Ovary (tissue), 3 donors: ENCODE results near the gene KCNK7.

Experiments used
- EP300 ChIP-seq: sonication (generic); formaldehyde crosslinking; IDR thresholded peaks from one replicate; pipeline ENCODE4 v1.6.1; 2017; ENCODE audit warnings: antibody characterized with exemption
- POLR2A ChIP-seq: fragments of 450-650 bp; IDR thresholded peaks from one replicate; pipeline ENCODE4 v1.6.1; 2017; ENCODE audit warnings: antibody characterized with exemption, mild to moderate bottlenecking, moderate library complexity
- TF ChIP-seq, protein P1 (sequence below), 3 donors: fragments of 450-650 bp in 2 of 3; fragments of 200-600 bp in 1 of 3; IDR thresholded peaks; one replicate each; pipeline versions ENCODE4 v1.5.1 to v1.8.0; 2016 to 2022; ENCODE audit warnings: antibody characterized with exemption in 3 of 3, mild to moderate bottlenecking in 1 of 3
- donor health status: DM: no; HTN: no; CAD: no.

DNA sequence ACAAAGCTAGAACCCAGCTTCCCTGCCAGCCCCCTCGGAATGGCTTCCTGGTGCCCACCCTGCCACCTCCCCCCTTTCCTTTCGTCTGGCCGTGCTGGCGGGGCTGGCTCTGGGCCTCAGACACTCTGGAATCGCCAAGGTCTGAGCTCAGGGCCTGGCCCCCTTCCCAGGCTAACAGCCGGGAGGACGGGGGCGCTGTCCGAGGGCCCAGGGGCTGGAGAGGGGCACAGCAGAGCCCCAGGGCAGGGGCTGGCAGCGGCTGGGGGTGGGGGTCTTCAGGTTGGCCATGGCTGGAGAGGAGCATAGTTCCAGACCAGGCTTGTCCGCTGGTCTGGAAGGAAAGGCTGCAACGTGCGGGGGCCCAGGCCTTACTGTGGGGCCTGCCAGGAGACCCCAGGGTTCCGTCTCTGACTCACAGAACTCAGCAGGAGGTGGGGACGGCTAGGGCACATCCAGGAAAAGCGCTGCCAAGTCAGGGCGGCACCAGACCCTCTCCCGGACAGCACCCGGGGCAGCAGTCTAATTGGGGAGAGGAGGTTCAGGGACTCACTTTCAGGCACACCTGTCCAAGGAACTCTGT lies 36.6 kb downstream of the KCNK7 start:
- TF ChIP-seq, protein P1, sequence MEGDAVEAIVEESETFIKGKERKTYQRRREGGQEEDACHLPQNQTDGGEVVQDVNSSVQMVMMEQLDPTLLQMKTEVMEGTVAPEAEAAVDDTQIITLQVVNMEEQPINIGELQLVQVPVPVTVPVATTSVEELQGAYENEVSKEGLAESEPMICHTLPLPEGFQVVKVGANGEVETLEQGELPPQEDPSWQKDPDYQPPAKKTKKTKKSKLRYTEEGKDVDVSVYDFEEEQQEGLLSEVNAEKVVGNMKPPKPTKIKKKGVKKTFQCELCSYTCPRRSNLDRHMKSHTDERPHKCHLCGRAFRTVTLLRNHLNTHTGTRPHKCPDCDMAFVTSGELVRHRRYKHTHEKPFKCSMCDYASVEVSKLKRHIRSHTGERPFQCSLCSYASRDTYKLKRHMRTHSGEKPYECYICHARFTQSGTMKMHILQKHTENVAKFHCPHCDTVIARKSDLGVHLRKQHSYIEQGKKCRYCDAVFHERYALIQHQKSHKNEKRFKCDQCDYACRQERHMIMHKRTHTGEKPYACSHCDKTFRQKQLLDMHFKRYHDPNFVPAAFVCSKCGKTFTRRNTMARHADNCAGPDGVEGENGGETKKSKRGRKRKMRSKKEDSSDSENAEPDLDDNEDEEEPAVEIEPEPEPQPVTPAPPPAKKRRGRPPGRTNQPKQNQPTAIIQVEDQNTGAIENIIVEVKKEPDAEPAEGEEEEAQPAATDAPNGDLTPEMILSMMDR (IDR thresholded peaks at IDR 0.05) = no peak
- TF ChIP-seq POLR2A (no peak), EP300 (no peak)
